GM23338 (cell line): ENCODE measurements around the gene SFXN5. TPM values are rescaled to one million over a fixed set of nuclear protein-coding genes. Genes with fewer than 3 reads are reported as not detected.

ENCODE experiments used
- ATAC-seq: fragments of 200-7000 bp; cut with Tn5 transposase; 3 replicates; pipeline ENCODE4 v1.9.1; 2020
- DNase-seq: peaks from one replicate; pipeline ENCODE4 v3.0.0-alpha.2; 2015; ENCODE audit warnings: low spot score
- H2AFZ ChIP-seq: fragments of 200-600 bp; sonication (generic); 2 replicates; pipeline ENCODE4 v1.8.0; 2016; ENCODE audit warnings: antibody characterized with exemption, mild to moderate bottlenecking, moderate library complexity
- H3F3A ChIP-seq: fragments of 200-600 bp; sonication (generic); replicated peaks from 2 replicates; pipeline ENCODE4 v1.8.0; 2017; ENCODE audit warnings: antibody characterized with exemption, mixed run types, low read depth
- H3K27ac ChIP-seq: fragments of 200-600 bp; sonication (generic); 2 replicates; pipeline ENCODE4 v1.6.1; 2016; ENCODE audit warnings: low read depth
- H3K27me3 ChIP-seq: fragments of 200-600 bp; sonication (generic); 2 replicates; pipeline ENCODE4 v1.8.0; 2016; ENCODE audit warnings: mild to moderate bottlenecking, mixed run types, moderate library complexity; ENCODE audit not compliant: insufficient read depth
- H3K36me3 ChIP-seq: fragments of 200-600 bp; sonication (generic); 2 replicates; pipeline ENCODE4 v1.8.0; 2016; ENCODE audit warnings: mild to moderate bottlenecking; ENCODE audit not compliant: insufficient read depth
- H3K4me1 ChIP-seq: fragments of 200-600 bp; sonication (generic); 2 replicates; pipeline ENCODE4 v1.8.0; 2016; ENCODE audit warnings: mild to moderate bottlenecking, moderate library complexity; ENCODE audit not compliant: insufficient read depth
- H3K4me2 ChIP-seq: fragments of 200-600 bp; sonication (generic); 2 replicates; pipeline ENCODE4 v1.7.1; 2017; ENCODE audit warnings: mixed run types
- H3K4me3 ChIP-seq: fragments of 200-600 bp; sonication (generic); 2 replicates; pipeline ENCODE4 v1.6.1; 2016; ENCODE audit warnings: mixed run types
- H3K79me2 ChIP-seq: fragments of 200-600 bp; sonication (generic); replicated peaks from 2 replicates; pipeline ENCODE4 v1.8.0; 2017; ENCODE audit warnings: mild to moderate bottlenecking; ENCODE audit not compliant: insufficient read depth
- H3K9me2 ChIP-seq: fragments of 200-600 bp; sonication (generic); 2 replicates; pipeline ENCODE4 v1.8.0; 2017; ENCODE audit not compliant: insufficient read depth
- H4K20me1 ChIP-seq: fragments of 200-600 bp; sonication (generic); replicated peaks from 2 replicates; pipeline ENCODE4 v1.8.0; 2017; ENCODE audit warnings: mild to moderate bottlenecking; ENCODE audit not compliant: insufficient read depth
- H3K27ac Mint-ChIP-seq: 2 replicates; pipeline ENCODE4 v1.8.0; 2020; ENCODE audit warnings: inconsistent platforms, mild to moderate bottlenecking, moderate library complexity, mixed read lengths
- H3K27me3 Mint-ChIP-seq: 3 replicates; pipeline ENCODE4 v1.8.0; 2022; ENCODE audit warnings: low read depth, mild to moderate bottlenecking, moderate library complexity, mixed read lengths, inconsistent platforms; ENCODE audit not compliant: insufficient read depth, poor library complexity
- H3K36me3 Mint-ChIP-seq: 3 replicates; pipeline ENCODE4 v1.8.0; 2021; ENCODE audit warnings: low read depth, mild to moderate bottlenecking, inconsistent platforms, moderate library complexity, mixed read lengths
- H3K4me1 Mint-ChIP-seq: 3 replicates; pipeline ENCODE4 v1.8.0; 2020; ENCODE audit warnings: mild to moderate bottlenecking, inconsistent platforms, mixed read lengths
- H3K4me3 Mint-ChIP-seq: 3 replicates; pipeline ENCODE4 v1.8.0; 2021; ENCODE audit warnings: moderate library complexity, mild to moderate bottlenecking, inconsistent platforms, mixed read lengths
- H3K9me3 Mint-ChIP-seq: 3 replicates; pipeline ENCODE4 v1.8.0; 2020; ENCODE audit warnings: moderate library complexity, mild to moderate bottlenecking, inconsistent platforms, mixed read lengths
- CREB1 ChIP-seq: fragments of 250-450 bp; sonication (Bioruptor Pico); IDR thresholded peaks from 2 replicates; pipeline ENCODE4 v1.5.0; 2020; ENCODE audit warnings: low read depth, mild to moderate bottlenecking, moderate library complexity
- EZH2 ChIP-seq: fragments of 200-600 bp; sonication (generic); IDR thresholded peaks from one replicate; pipeline ENCODE4 v1.8.0; 2017; ENCODE audit warnings: antibody characterized with exemption, mild to moderate bottlenecking, low read depth; ENCODE audit not compliant: unreplicated experiment
- JUNB ChIP-seq: IDR thresholded peaks from one replicate; pipeline ENCODE4 v1.6.1; 2016; ENCODE audit warnings: antibody characterized with exemption; ENCODE audit not compliant: unreplicated experiment
- NANOG ChIP-seq: IDR thresholded peaks from 2 replicates; pipeline ENCODE4 v1.6.1; 2016; ENCODE audit warnings: antibody characterized with exemption, borderline replicate concordance
- POLR2AphosphoS5 ChIP-seq: IDR thresholded peaks from 2 replicates; pipeline ENCODE4 v1.6.1; 2016; ENCODE audit warnings: antibody characterized with exemption, low read depth
- STAT1 ChIP-seq: IDR thresholded peaks from one replicate; pipeline ENCODE4 v1.6.1; 2016; ENCODE audit warnings: antibody characterized with exemption; ENCODE audit not compliant: unreplicated experiment
- polyA plus RNA-seq: library from polyadenylated mRNA; unstranded; fragments of >200 nt; fragmentation: Nextera tagmentation; extraction: Ambion mirVana; gene quantifications from 2 replicates; pipeline ENCODE4 v1.2.1, GENCODE V29; 2016
- total RNA-seq: library from RNA; depleted of rRNA; stranded (reverse); fragments of >200 nt; shearing (Covaris generic); gene quantifications from 2 replicates; pipeline ENCODE4 v1.2.3, GENCODE V29; 2014
- TF ChIP-seq, protein P1 (sequence below): IDR thresholded peaks from one replicate; pipeline ENCODE4 v1.6.1; 2018; ENCODE audit warnings: antibody characterized with exemption; ENCODE audit not compliant: unreplicated experiment
- TF ChIP-seq, protein P2 (sequence below): fragments of 250-450 bp; sonication (Bioruptor Pico); IDR thresholded peaks from 2 replicates; pipeline ENCODE4 v1.5.0; 2020; ENCODE audit warnings: mild to moderate bottlenecking, moderate library complexity

The SFXN5 gene
- total and polyA plus RNA-seq, 2 experiments from 2014 or later: 23.6 to 25.8 TPM

DNA sequence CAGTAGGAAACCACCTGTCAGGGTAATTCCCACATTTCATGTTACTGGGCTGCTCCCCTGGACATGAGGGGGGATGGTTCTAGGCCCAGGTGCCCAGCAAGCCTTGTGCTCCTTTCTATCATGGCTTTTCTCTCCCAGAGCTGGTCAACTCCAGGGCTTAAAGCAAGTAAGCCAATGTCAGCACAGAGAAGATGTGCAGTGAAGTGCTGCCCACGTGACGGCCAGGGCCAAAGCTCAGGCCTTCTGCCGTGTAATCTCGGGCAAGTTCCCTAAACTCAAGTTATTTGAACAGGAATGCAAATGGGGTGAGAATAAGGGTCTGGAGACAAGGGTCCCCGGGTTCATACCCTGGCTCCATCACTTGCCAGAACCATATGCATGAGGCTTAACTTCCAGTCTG is 16.5 kb downstream of the SFXN5 start:
- TF ChIP-seq STAT1 (no peak), EZH2 (no peak), CREB1 (CRISPR knock-in tag) (no peak), POLR2AphosphoS5 (no peak), NANOG (no peak)
- TF ChIP-seq, protein P1, sequence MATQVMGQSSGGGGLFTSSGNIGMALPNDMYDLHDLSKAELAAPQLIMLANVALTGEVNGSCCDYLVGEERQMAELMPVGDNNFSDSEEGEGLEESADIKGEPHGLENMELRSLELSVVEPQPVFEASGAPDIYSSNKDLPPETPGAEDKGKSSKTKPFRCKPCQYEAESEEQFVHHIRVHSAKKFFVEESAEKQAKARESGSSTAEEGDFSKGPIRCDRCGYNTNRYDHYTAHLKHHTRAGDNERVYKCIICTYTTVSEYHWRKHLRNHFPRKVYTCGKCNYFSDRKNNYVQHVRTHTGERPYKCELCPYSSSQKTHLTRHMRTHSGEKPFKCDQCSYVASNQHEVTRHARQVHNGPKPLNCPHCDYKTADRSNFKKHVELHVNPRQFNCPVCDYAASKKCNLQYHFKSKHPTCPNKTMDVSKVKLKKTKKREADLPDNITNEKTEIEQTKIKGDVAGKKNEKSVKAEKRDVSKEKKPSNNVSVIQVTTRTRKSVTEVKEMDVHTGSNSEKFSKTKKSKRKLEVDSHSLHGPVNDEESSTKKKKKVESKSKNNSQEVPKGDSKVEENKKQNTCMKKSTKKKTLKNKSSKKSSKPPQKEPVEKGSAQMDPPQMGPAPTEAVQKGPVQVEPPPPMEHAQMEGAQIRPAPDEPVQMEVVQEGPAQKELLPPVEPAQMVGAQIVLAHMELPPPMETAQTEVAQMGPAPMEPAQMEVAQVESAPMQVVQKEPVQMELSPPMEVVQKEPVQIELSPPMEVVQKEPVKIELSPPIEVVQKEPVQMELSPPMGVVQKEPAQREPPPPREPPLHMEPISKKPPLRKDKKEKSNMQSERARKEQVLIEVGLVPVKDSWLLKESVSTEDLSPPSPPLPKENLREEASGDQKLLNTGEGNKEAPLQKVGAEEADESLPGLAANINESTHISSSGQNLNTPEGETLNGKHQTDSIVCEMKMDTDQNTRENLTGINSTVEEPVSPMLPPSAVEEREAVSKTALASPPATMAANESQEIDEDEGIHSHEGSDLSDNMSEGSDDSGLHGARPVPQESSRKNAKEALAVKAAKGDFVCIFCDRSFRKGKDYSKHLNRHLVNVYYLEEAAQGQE: no peak
- peaks cover 13% of the 10 kb centered on the region; the same call in 1 of the 2 replicates for H3K36me3 ChIP-seq
- H3K79me2 ChIP-seq: peaks cover 14% of the 10 kb centered on the region
- Mint-ChIP-seq H3K36me3 (peaks cover 44% of the 10 kb centered on the region), H3K27ac (no peak overlapping the region), H3K4me1 (peaks cover 11% of the 10 kb centered on the region), H3K27me3 (peaks cover 5% of the 10 kb centered on the region), H3K4me3 (no peak overlapping the region), H3K9me3 (peaks cover 14% of the 10 kb centered on the region)
- H3K9me2 ChIP-seq: no peaks in the 10 kb centered on the region
- H3K4me3 ChIP-seq: no peak overlapping the region
- H3F3A ChIP-seq: no peaks in the 10 kb centered on the region
- no peak overlapping the region for H3K27ac ChIP-seq
- H3K4me1 ChIP-seq: peaks cover 6% of the 10 kb centered on the region; the same call in 1 of the 2 replicates
- no peaks in the 10 kb centered on the region for H3K27me3 ChIP-seq
- DNase-seq (no peak), ATAC-seq (no peak)
- peaks cover 12% of the 10 kb centered on the region for H4K20me1 ChIP-seq
- no peak overlapping the region for H2AFZ ChIP-seq
- no peak overlapping the region for H3K4me2 ChIP-seq

DNA sequence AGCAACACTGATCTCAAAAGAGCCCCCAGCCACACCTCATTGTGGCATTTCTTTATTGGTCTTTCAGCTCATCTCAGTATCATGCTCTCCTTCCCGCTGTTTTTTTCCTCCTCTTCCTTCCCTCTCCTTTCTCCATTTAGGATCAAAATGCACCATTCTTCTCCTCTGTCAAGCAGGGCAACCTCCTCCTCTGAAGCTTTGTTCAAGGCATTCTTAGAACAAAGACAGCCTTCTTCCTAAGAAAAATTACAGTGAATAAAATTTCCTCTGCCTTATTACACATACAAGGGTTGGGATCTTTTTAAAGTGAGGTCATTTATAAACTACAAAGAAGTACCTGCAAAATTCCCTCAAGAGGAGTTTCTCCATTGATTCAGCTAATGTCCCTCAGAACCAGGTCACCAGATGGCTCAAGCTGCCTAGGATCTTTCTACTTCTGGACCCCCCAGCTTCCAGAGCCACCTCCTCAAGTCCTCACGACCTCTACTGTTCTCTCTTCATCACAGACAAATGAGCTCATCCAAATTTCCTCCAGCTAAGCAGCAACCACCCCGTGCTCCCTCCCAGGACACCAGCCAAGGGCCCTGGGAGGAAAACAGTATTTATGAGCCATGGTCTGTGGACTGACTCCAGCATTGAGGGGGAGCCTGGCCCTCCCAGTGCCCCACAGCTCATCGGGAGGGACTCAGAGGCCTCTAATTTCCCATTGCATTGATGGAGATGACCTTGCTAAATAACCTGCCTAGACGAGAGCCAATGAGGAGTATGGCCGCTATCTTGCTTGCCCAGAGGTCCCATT is 18.0 kb downstream of the SFXN5 start:
- Histone ChIP-seq H3K4me2 (no peak overlapping the region), H3F3A (no peaks in the 10 kb centered on the region), H3K79me2 (0 out of 2 replicates have a peak, but pooled peaks cover 5% of the 10 kb centered on the region), H3K4me1 (peaks cover 10% of the 10 kb centered on the region; the same call in 1 of the 2 replicates), H3K27me3 (no peaks in the 10 kb centered on the region), H3K4me3 (no peak overlapping the region), H3K9me2 (no peaks in the 10 kb centered on the region), H3K27ac (no peak overlapping the region), H3K36me3 (peaks cover 13% of the 10 kb centered on the region; the same call in 1 of the 2 replicates), H4K20me1 (peaks cover 7% of the 10 kb centered on the region), H2AFZ (no peak overlapping the region)
- no peak overlapping the region for H3K4me3 Mint-ChIP-seq
- peaks cover 17% of the 10 kb centered on the region for H3K4me1 Mint-ChIP-seq
- ATAC-seq (no peak), DNase-seq (no peak)
- peaks cover 41% of the 10 kb centered on the region for H3K36me3 Mint-ChIP-seq
- peaks cover 14% of the 10 kb centered on the region for H3K9me3 Mint-ChIP-seq
- H3K27me3 Mint-ChIP-seq: peaks cover 5% of the 10 kb centered on the region
- no peak overlapping the region for H3K27ac Mint-ChIP-seq
- TF ChIP-seq JUNB (no peak), EZH2 (no peak), STAT1 (no peak)
- TF ChIP-seq, protein P2, sequence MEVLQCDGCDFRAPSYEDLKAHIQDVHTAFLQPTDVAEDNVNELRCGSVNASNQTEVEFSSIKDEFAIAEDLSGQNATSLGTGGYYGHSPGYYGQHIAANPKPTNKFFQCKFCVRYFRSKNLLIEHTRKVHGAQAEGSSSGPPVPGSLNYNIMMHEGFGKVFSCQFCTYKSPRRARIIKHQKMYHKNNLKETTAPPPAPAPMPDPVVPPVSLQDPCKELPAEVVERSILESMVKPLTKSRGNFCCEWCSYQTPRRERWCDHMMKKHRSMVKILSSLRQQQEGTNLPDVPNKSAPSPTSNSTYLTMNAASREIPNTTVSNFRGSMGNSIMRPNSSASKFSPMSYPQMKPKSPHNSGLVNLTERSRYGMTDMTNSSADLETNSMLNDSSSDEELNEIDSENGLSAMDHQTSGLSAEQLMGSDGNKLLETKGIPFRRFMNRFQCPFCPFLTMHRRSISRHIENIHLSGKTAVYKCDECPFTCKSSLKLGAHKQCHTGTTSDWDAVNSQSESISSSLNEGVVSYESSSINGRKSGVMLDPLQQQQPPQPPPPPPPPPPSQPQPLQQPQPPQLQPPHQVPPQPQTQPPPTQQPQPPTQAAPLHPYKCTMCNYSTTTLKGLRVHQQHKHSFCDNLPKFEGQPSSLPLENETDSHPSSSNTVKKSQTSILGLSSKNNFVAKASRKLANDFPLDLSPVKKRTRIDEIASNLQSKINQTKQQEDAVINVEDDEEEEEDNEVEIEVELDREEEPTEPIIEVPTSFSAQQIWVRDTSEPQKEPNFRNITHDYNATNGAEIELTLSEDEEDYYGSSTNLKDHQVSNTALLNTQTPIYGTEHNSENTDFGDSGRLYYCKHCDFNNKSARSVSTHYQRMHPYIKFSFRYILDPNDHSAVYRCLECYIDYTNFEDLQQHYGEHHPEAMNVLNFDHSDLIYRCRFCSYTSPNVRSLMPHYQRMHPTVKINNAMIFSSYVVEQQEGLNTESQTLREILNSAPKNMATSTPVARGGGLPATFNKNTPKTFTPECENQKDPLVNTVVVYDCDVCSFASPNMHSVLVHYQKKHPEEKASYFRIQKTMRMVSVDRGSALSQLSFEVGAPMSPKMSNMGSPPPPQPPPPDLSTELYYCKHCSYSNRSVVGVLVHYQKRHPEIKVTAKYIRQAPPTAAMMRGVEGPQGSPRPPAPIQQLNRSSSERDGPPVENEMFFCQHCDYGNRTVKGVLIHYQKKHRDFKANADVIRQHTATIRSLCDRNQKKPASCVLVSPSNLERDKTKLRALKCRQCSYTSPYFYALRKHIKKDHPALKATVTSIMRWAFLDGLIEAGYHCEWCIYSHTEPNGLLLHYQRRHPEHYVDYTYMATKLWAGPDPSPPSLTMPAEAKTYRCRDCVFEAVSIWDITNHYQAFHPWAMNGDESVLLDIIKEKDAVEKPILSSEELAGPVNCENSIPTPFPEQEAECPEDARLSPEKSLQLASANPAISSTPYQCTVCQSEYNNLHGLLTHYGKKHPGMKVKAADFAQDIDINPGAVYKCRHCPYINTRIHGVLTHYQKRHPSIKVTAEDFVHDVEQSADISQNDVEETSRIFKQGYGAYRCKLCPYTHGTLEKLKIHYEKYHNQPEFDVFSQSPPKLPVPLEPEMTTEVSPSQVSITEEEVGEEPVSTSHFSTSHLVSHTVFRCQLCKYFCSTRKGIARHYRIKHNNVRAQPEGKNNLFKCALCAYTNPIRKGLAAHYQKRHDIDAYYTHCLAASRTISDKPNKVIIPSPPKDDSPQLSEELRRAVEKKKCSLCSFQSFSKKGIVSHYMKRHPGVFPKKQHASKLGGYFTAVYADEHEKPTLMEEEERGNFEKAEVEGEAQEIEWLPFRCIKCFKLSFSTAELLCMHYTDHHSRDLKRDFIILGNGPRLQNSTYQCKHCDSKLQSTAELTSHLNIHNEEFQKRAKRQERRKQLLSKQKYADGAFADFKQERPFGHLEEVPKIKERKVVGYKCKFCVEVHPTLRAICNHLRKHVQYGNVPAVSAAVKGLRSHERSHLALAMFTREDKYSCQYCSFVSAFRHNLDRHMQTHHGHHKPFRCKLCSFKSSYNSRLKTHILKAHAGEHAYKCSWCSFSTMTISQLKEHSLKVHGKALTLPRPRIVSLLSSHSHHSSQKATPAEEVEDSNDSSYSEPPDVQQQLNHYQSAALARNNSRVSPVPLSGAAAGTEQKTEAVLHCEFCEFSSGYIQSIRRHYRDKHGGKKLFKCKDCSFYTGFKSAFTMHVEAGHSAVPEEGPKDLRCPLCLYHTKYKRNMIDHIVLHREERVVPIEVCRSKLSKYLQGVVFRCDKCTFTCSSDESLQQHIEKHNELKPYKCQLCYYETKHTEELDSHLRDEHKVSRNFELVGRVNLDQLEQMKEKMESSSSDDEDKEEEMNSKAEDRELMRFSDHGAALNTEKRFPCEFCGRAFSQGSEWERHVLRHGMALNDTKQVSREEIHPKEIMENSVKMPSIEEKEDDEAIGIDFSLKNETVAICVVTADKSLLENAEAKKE: no peak
